ENCODE measurements around the gene TSPAN18. TPM values are rescaled to one million over a fixed set of nuclear protein-coding genes. Genes with fewer than 3 reads are reported as not detected.
A peak's percentile ranks its signal among the peaks of the same experiment; 100 is the strongest.

TSPAN18 gene
- total and polyA plus RNA-seq, 2 of the 4 experiments (the other 2 are of a cell fraction): 0.36 to 1.1 TPM

GRCh38 chr11:44709281-44709562, 17.5 kb upstream of the TSPAN18 start:
- peak; percentile 23; the same call in 1 of the 2 replicates for TF ChIP-seq CEBPB (IDR thresholded peaks at IDR 0.05; ENCODE audit: low read depth, low read length)
- no peak for TF ChIP-seq NFE2L2 (IDR thresholded peaks at IDR 0.05; ENCODE audit: low read depth, low read length)
- TF ChIP-seq USF2 (IDR thresholded peaks at IDR 0.05; ENCODE audit: low read depth, low read length): no peak
- Histone ChIP-seq H2BK5ac (ENCODE audit: low read depth, low read length, poor library complexity, severe bottlenecking) (no peak overlapping the region), H3K4me3 (ENCODE audit: insufficient read depth, low read depth, low read length) (no peak overlapping the region), H3K4ac (ENCODE audit: low read depth, low read length) (no peak overlapping the region), H4K20me1 (ENCODE audit: insufficient read depth, low read length) (no peaks in the 10 kb centered on the region), H3K27me3 (ENCODE audit: control insufficient read depth, insufficient read depth, low read length) (peaks cover 32% of the 10 kb centered on the region), H3K56ac (ENCODE audit: extremely low read depth, insufficient read depth, low read length) (no peak overlapping the region), H3K4me1 (ENCODE audit: control insufficient read depth, insufficient read depth, low read length) (no peaks in the 10 kb centered on the region), H3K9me1 (ENCODE audit: insufficient read depth, low read length) (no peaks in the 10 kb centered on the region), H4K8ac (ENCODE audit: low read depth in 2 of 2, low read length in 2 of 2) (no peak overlapping the region), H3K27ac (ENCODE audit: insufficient read depth, low read length) (no peak overlapping the region), H2AK9ac (replicated peaks; ENCODE audit: low read depth, low read length, poor library complexity) (no peak overlapping the region), H3K36me3 (ENCODE audit: control insufficient read depth, insufficient read depth, low read length) (no peaks in the 10 kb centered on the region), H3K79me1 (ENCODE audit: low read depth in 1 of 2, low read length in 2 of 2) (no peaks in the 10 kb centered on the region), H3K4me2 (ENCODE audit: low read depth, low read length) (no peak overlapping the region), H4K91ac (ENCODE audit: insufficient read depth, low read depth, low read length) (no peak overlapping the region), H2AFZ (replicated peaks; ENCODE audit: low read length, poor library complexity) (no peak overlapping the region), H3K18ac (ENCODE audit: low read depth, low read length) (no peak overlapping the region), H2BK20ac (ENCODE audit: low read depth, low read length) (no peak overlapping the region), H2BK120ac (ENCODE audit: low read depth, low read length) (no peak overlapping the region), H3K9me3 (ENCODE audit: control insufficient read depth, insufficient read depth, low read length) (peaks cover 5% of the 10 kb centered on the region), H2BK15ac (ENCODE audit: low read depth, low read length) (no peak overlapping the region), H2AK5ac (ENCODE audit: low read depth, low read length) (no peak overlapping the region), H3K14ac (replicated peaks; ENCODE audit: low read depth, low read length) (no peak overlapping the region), H4K5ac (ENCODE audit: low read depth, low read length) (no peak overlapping the region), H3K9ac (ENCODE audit: low read depth, low read length) (no peak overlapping the region), H3K23ac (ENCODE audit: low read depth, low read length) (no peak overlapping the region)
- ChIA-PET POLR2A (ENCODE audit: unreplicated experiment) (no interaction called here), CTCF (no interaction called here)
- no CpG with 5 or more reads among the region's 3 CpGs for WGBS, 2 experiments (ENCODE audit: extremely low coverage in 2 of 2, insufficient read length in 1 of 2)
- in situ Hi-C loops (cut with MboI; ENCODE audit: low sequenced_read_pairs) (no loop called here), intact Hi-C loops (cut with micrococcal nuclease) (no loop called here), dilution Hi-C loops (cut with HindIII; ENCODE audit: low sequenced_read_pairs, unreplicated experiment) (no loop called here)
- DNase-seq: no peak
- no peak for ATAC-seq (ENCODE audit: low read depth)
- no TSS peak for BruUV-seq (replicated peaks)

All from IMR-90 (cell line).